HT1080 (cell line): Measurements from ENCODE around the gene CLDN14. TPM values are rescaled to one million over a fixed set of nuclear protein-coding genes. Genes with fewer than 3 reads are reported as not detected.

ENCODE experiments used
- DNase-seq: peaks from one replicate; pipeline ENCODE4 v3.0.0-alpha.2; 2015; ENCODE audit warnings: low read depth
- total RNA-seq: library from RNA; depleted of rRNA; stranded (reverse); fragments of >200 nt; shearing (Covaris generic); gene quantifications from 2 replicates; pipeline ENCODE4 v1.2.3, GENCODE V29; 2014

The CLDN14 gene
- total RNA-seq, 1 experiment from 2014 or later, result not detected

GRCh38 chr21:36472377-36472776 lies 7.5 kb downstream of the CLDN14 start:
- no peak for DNase-seq

- peak; percentile 36 for DNase-seq
These were observed 8.6 kb downstream of the CLDN14 start for GRCh38 chr21:36471254-36471723.

DNA sequence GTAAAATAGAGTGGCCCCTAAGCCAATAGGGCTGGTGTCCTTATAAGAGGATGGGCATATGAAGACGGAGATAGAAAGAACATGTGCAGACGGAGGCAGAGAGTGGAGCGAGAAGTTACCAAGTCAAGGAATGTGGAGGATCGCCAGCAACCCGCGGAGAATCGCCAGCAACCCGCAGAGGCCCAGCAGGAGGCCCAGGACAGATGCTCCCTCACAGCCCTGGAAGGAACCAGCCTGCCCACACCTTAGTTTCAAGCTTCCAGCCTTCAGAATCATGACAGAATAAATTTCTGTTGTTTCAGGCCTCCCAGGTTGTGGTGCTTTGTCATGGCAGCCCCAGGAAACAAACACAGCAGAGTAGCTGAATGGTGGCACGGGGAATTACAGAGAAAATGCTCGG lies 9.6 kb downstream of the CLDN14 start:
- no peak for DNase-seq

GRCh38 chr21:36466061-36466511 lies 13.8 kb downstream of the CLDN14 start:
- no peak for DNase-seq

- no peak for DNase-seq
These were observed 14.4 kb downstream of the CLDN14 start for GRCh38 chr21:36465478-36465877.

DNA sequence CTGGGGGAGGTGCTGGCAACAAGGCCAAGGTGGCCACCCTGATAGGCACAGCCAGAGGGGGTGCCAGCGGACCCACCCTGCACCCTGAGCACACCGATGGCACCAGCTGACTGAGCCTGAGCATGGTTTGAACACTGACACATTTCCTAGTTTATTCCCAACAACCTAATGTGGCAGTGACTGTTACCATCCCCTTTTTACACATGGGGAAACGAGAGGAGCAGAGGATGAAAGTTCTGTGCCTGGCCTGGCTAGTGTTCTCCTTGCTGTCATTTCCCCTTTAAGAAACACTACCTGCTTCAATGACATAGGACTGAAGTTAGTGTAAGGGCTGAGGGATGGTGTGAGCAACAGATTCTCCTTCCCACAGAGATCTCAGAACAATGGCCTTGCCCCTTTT lies 15.3 kb downstream of the CLDN14 start:
- no peak for DNase-seq

DNA sequence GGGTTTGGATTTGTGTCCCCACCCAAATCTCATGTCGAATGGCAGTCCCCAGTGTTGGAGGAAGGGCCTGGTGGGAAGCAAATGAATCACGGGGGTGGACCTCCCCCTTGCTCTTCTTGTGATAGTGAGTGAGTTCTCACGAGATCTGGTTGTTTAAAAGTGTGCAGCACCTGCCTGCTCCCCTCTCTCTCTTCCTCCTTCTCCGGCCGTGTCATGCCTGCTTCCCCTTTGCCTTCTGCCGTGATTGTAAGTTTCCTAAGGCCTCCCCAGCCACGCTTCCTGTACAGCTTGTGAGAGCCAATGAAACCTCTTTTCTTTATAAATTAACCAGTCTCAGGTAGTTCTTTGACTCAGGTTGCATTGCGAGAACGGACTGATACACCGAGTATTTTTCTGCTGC lies 15.9 kb downstream of the CLDN14 start:
- no peak for DNase-seq

DNA sequence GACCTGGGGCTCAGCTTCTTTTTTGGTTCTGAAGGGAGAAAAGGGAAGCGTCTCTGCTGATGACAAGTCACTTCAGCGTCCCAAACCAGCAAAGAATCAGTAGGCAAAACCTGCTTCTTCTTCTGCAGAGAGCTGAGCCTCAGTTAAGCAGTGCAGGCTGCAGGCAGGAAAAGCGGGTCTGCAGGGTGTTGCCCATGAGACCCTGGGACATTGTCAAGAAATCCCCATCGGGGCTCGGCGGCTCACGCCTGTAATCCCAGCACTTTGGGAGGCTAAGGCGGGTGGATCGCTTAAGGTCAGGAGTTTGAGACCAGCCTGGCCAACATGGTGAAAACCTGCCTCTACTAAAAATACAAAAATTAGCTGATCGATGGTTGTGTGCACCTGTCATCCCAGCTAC lies 16.7 kb downstream of the CLDN14 start:
- DNase-seq, result no peak

DNA sequence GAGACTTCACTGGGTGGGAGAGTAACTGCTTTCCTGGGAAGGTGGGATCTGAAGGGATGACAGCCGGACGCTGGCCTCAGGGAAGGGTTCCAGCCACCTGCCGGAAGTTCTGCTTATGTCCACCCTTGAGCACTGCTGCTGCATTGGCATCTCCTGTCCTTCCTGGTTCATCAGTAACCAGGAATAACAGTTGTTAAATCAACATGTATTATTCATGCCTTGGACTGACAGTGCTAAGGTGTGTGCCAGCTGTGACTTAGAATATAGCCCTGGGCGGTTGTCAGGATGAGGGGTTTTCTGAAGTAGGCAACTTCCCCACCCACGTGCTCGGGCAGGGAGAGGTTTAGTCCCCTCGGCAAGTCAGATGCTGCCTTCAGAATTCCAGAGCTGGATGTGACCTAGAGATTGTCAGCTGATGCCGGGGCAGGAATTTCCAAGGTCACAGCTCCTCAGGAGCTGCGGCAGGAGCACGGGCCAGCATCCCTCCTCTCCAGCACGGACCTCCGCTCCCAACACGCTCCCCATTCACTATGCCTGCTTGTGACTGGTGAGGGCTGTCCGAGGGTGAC lies 17.9 kb downstream of the CLDN14 start:
- no peak for DNase-seq

DNA sequence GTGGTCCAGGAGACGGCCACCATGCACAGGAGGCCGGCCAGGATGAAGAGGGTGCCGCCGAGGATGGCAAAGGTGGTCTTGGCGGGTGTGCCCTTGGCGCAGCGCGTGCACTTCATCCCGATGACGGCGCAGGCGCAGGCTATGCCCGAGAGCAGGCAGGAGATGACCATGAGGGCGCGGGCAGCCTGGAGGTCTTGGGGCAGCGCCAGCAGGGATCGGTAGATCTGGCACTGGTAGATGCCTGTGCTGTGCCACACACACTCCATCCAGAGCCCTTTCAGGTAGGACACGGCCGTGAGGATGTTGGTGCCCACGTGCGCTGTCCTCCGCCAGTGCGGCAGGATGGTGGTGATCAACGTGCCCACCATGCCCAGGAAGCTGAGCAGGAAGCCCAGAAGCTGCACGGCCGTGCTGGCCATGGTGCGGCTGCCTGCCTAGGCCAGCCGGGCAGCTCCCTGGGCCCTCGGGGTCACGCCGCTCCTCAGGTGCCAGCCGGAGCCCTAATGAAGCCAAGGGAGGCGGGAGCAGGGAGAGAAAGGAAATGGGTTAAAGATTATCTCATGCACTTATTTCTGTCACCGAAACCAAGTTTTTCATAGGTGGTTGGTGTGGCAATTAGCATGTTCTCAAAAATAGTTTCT lies 18.5 kb downstream of the CLDN14 start:
- DNase-seq, result no peak

- no peak for DNase-seq
These were observed 19.1 kb downstream of the CLDN14 start for GRCh38 chr21:36460866-36461265.

- no peak for DNase-seq
These were observed 20.8 kb downstream of the CLDN14 start for GRCh38 chr21:36459098-36459497.

DNA sequence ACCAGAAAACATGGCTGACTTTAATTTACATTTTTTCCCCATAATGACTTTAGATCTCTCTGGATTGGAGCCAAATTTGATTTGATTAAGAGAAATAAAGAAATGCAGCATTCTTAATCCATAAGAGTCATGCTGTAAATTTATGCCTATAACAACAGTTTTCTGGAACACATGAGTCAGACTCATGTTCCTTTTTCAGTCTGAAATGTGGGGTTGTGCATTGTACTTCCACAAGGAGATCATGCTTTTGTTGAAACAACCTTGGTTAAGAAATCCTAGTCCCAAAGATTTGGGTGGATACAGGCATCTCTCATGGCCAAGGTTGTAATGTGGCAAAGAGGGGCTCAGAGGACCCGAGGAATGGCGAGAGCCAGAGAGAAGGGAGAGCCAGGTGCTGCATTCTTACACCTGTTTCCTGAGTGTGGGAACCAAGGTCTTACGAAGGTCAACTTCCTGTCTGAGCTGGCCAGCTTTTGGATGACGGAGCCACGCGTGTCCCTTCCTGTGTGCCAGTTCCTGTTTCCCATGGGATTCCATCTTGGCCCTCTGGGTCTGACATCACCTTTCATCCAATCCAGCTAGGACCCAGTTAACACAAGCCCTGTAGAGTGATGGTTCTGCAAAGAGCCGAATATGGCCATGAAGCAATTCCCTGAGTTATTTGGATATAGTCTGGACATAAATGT lies 23.1 kb downstream of the CLDN14 start:
- DNase-seq, result peak; percentile 52

DNA sequence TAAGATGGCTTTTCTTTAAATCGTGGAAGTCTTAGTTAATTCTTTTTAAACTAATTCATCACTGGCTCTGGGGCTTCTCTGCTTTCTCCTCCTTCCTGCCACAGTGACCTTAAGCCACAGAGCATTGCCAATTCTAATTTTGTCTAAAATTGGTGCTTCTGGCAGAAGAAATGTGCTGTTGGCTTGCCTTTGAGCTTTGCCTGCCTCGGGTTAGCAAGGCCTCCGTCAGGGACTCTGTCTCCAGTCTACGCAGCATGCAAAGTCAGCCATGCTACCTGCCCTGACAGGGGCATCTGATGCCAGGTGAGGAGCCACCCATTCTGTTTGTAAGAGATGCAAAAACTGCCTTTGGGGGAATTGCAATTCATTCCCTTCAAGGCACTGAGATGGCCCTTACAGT lies 25.2 kb downstream of the CLDN14 start:
- no peak for DNase-seq

DNA sequence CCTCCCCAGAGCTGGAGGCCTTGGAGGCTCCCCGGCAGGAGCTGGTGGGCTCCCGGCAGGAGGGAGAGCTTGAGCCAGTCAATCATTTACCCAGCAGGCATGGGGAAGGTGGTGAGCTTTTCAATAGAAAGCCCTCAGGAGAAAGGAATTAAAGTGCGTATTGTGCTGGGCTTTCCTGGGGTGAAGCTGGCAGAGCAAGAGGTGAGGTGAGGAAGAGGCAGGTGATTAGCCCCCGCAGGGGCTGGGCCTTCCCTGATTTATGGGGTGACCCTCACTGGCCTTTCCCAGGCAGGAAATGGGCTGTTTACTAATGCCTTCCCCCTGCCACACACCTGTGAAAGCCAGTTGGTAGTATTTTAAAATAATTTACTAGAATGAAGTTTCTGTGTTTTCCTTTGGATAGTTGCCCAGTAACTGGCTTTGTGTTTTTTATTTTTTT lies 25.8 kb downstream of the CLDN14 start:
- no peak for DNase-seq

DNA sequence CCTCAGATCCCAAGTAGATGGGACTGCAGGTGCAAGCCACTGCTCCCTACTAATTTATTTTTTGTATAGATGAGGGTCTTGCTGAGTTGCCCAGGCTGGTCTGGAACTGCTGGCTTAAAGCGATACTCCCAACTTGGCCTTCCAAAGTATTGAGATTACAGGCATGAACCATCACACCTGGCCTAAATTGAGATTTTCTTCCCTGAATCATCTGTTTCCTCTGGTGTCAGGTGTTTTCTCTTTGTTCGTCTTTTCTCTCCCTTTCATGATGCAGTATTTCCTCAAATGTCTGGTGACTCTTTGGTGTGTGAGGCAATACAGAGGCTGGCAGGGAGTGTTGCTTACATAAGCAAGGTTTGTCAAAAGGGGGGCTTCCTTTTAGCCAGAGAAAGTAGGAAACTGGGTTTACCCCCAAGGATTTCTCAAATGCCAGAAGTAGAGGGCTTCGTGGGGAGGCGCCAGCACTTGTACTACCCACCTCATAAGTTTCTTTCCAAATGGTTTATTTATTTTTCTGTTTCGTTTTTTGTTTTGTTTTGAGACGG lies 27.6 kb downstream of the CLDN14 start:
- DNase-seq, result no peak

DNA sequence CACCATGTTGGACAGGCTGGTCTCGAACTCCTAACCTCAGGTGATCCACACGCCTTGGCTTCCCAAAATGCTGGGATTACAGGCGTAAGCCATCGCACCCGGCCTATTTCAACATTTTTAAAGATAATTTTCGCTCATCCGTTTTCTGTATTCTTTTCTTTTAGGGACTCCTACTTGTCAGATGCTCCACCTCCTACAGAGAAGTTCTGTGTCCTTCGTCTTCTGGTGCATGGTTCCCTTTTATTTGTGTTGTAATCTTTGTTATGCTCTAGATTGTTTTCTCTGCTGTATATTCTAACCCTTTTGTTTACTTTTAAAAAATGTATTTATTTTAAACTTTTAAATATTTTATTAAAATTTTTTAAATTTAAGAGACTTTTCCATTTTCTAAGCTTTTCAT lies 28.4 kb downstream of the CLDN14 start:
- no peak for DNase-seq

DNA sequence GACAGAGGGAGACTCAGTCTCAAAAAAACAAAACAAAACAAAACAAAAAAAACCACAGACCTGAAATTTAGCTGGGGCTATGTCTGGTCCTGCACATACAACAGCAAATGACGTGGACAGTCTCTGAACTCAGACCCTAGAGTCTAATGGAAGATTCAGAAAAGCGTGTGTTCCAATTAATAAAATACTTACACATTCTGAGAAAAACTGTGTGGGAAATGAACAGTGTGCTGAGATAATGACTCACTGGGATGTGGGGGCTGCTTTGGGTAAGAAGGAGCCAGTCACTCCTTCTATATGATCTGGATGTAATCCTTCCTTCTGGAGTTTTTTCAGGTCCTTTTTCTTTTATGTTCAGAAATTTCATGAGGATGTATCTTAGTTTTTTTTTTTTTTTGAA lies 29.4 kb downstream of the CLDN14 start:
- peak; percentile 59 for DNase-seq

DNA sequence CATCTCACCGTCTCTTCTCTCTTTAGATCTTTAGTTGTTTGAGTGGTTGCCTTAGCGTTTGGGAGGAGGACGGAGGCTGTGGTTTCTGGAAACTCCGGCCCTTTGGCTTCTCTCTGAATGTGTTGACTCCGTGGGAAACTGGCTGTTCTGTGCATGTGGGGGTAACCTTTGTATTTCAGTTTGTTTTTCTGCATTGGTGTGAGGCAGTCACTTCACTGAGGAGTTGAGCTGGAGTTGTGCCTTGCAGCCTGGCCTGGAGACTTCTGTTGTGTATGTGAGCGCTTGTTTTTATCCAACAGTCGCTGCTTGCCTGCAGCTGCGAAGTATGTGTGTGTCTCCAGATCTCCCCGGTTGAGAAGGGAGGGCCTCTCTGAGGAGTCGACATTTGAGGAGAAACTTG lies 33.6 kb downstream of the CLDN14 start:
- DNase-seq, result no peak

- no peak for DNase-seq
These were observed 38.2 kb downstream of the CLDN14 start for GRCh38 chr21:36441715-36442114.

- DNase-seq, result peak; percentile 69
These were observed 42.2 kb downstream of the CLDN14 start for GRCh38 chr21:36437745-36438128.
